GM12872 (cell line): ENCODE measurements around the gene SARDH.

ENCODE experiments used
- CTCF ChIP-seq: IDR thresholded peaks from 3 replicates; pipeline ENCODE4 v1.5.1; 2011; ENCODE audit warnings: low read depth, mild to moderate bottlenecking, low read length, moderate library complexity; ENCODE audit not compliant: insufficient read depth

The SARDH gene

GRCh38 chr9:133705576-133705975, 32.6 kb downstream of the SARDH start:
- TF ChIP-seq CTCF: no peak

- no peak for TF ChIP-seq CTCF
These were observed 33.4 kb downstream of the SARDH start for GRCh38 chr9:133704711-133705181.

- TF ChIP-seq CTCF: no peak
These were observed 34.4 kb downstream of the SARDH start for GRCh38 chr9:133703591-133704399.

DNA sequence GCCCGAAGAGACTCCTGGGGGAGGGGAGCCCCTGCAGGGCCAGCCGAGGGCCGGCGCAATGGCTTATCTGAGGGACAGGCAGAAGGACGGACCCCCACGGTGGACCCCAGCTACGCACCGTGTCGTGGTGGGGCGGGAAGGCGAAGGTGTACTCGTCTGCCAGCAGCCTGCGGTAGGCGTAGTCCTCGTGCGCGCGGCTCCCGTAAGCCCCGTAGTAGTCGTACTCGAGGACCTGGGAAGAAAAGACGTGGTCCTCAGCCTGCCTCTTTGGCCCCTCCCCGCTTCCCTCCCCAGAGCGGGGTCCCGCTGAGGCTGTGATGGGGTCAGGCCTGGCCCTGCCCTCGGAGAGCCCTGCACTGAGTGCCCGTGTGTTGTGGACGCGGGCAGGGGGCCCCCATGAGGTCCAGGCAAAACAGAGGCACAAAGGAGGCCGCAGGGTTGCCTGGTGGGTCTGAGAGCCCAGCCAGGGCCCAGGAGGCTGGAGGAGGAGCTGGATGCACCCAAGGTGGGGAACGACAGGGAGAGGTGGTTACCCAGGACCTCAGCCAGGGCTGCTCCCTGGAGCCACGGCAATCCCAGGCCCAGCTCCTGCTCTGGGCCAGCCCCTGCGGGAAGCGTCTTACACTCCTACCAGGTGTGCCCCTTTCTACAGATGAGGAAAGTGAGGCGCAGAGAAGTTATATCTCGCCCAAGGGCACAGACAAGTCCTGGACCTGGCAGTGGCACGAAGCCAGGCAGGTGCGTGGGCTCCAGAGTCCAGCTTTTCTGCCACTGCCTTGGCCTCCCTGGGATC, 35.2 kb downstream of the SARDH start:
- no peak for TF ChIP-seq CTCF

GRCh38 chr9:133701981-133702797, 36.0 kb downstream of the SARDH start:
- TF ChIP-seq CTCF: no peak

DNA sequence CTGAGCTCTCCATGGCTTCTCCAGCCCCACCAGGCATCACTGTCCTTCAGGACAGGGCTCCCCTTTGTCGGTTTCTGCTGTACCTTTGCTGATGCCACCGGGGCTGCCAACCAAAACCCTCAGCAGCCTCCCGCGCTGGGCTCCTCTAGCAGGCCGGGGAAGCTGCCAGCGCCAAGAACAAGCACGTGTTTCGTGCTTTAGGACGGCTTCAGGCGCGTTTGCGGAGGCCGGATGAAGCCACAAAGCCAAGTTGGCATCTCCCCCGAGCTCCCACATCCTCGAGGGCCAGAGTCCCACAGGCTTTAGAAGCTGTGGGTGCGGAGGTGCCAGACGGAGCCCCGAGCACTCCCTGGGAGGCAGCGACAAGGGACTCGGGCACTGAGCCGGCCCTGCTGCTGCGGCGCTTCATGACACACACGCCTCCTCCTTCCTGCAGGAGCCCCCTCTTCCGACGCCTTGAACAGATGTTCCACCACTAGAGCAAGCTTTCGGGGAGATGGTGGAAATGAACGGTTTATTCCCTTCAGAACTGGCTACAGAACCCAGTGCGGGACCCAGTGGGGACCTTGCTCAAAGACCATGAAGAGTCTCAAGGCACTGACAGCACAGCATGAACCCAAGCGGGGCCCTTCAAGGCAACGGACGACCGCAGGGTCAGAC, 36.7 kb downstream of the SARDH start:
- TF ChIP-seq CTCF: no peak
